ENCODE measurements around the gene PLCB2.

GRCh38 chr15:40339621-40339945 is 31.8 kb upstream of the PLCB2 start:
- TF ChIP-seq POLR2AphosphoS5 (IDR thresholded peaks at IDR 0.05; ENCODE audit: low read depth, low read length) (no peak), REST (IDR thresholded peaks at IDR 0.05; ENCODE audit: insufficient read depth in 1 of 2, low read depth in 2 of 2, low read length in 2 of 2) (no peak), FOXP2 (optimal IDR thresholded peaks at IDR 0.05; ENCODE audit: borderline replicate concordance, extremely low read depth, extremely low read length, insufficient read depth) (no peak), TAF1 (IDR thresholded peaks at IDR 0.05; ENCODE audit: borderline replicate concordance, insufficient read depth, low read length) (no peak)
